LNCaP clone FGC (cell line): Measurements from ENCODE around the gene STK32B.

ENCODE experiments used
- DNase-seq: peaks from one replicate; pipeline ENCODE4 v3.0.0-alpha.2; 2011; ENCODE audit warnings: low read depth
- H3K4me3 ChIP-seq: 2 replicates; pipeline ENCODE4 v1.5.1; 2011; ENCODE audit warnings: mild to moderate bottlenecking, low read depth, low read length, control low read depth
- CTCF ChIP-seq: IDR thresholded peaks from 2 replicates; pipeline ENCODE4 v1.5.1; 2012; ENCODE audit warnings: mild to moderate bottlenecking; ENCODE audit not compliant: control insufficient read depth, insufficient read depth; ENCODE audit errors: extremely low read depth

The STK32B gene

GRCh38 chr4:5541169-5541568 lies 489.9 kb downstream of the STK32B start:
- no peak for DNase-seq
- TF ChIP-seq CTCF: no peak
- no peak overlapping the region for H3K4me3 ChIP-seq

- no peak for DNase-seq
- no peak overlapping the region for H3K4me3 ChIP-seq
- no peak for TF ChIP-seq CTCF
Observed at GRCh38 chr4:5543681-5544080, 492.4 kb downstream of the STK32B start.

- no peak for TF ChIP-seq CTCF
Observed at GRCh38 chr4:5544762-5545161, 493.5 kb downstream of the STK32B start.

GRCh38 chr4:5545271-5545670 lies 494.0 kb downstream of the STK32B start:
- DNase-seq: no peak
- no peak for TF ChIP-seq CTCF
- H3K4me3 ChIP-seq: no peak overlapping the region

More at GRCh38 chr4:5544762-5545161, 493.5 kb downstream of the STK32B start:
- DNase-seq: no peak
- no peak overlapping the region for H3K4me3 ChIP-seq

GRCh38 chr4:5547651-5548249 lies 496.5 kb downstream of the STK32B start:
- no peak for TF ChIP-seq CTCF
- no peak for DNase-seq
- no peak overlapping the region for H3K4me3 ChIP-seq
